H9 (cell line): ENCODE results near the gene DUSP10. TPM values are rescaled to one million over a fixed set of nuclear protein-coding genes. Genes with fewer than 3 reads are reported as not detected.

Source experiments
- DNase-seq: peaks from one replicate; pipeline ENCODE4 v3.0.0-alpha.2; 2017
- H2AFZ ChIP-seq: one replicate; pipeline ENCODE4 v1.6.1; 2013; ENCODE audit warnings: mild to moderate bottlenecking, low read length, control low read depth, moderate library complexity
- H2AK5ac ChIP-seq: 2 replicates; pipeline ENCODE4 v1.6.1; 2013; ENCODE audit warnings: low read length, control low read depth, mixed read lengths; ENCODE audit not compliant: insufficient read length
- H2BK120ac ChIP-seq: one replicate; pipeline ENCODE4 v1.6.1; 2013; ENCODE audit warnings: low read depth, mild to moderate bottlenecking, low read length, control low read depth, inconsistent platforms; ENCODE audit not compliant: poor library complexity, severe bottlenecking
- H2BK12ac ChIP-seq: 2 replicates; pipeline ENCODE4 v1.6.1; 2013; ENCODE audit warnings: low read length, control low read depth, mixed read lengths, low read depth; ENCODE audit not compliant: insufficient read length
- H2BK15ac ChIP-seq: 2 replicates; pipeline ENCODE4 v1.6.1; 2013; ENCODE audit warnings: low read depth, low read length, control low read depth
- H2BK20ac ChIP-seq: one replicate; pipeline ENCODE4 v1.6.1; 2013; ENCODE audit warnings: low read depth, mild to moderate bottlenecking, low read length, control low read depth, inconsistent platforms; ENCODE audit not compliant: poor library complexity, severe bottlenecking
- H2BK5ac ChIP-seq: 2 replicates; pipeline ENCODE4 v1.6.1; 2013; ENCODE audit warnings: low read length, control low read depth, mixed read lengths; ENCODE audit not compliant: insufficient read length
- H3K14ac ChIP-seq: 2 replicates; pipeline ENCODE4 v1.6.1; 2013; ENCODE audit warnings: low read length, control low read depth; ENCODE audit not compliant: insufficient read depth
- H3K18ac ChIP-seq: 2 replicates; pipeline ENCODE4 v1.6.1; 2013; ENCODE audit warnings: low read depth, mild to moderate bottlenecking, mixed read lengths, low read length, control low read depth; ENCODE audit not compliant: insufficient read length
- H3K23ac ChIP-seq: 2 replicates; pipeline ENCODE4 v1.6.1; 2013; ENCODE audit warnings: low read length, control low read depth, mixed read lengths, low read depth; ENCODE audit not compliant: insufficient read length
- H3K23me2 ChIP-seq: 2 replicates; pipeline ENCODE4 v1.6.1; 2013; ENCODE audit warnings: low read depth, mild to moderate bottlenecking, mixed read lengths, low read length, control low read depth; ENCODE audit not compliant: insufficient read length, poor library complexity, severe bottlenecking
- H3K27ac ChIP-seq: 2 replicates; pipeline ENCODE4 v1.5.1; 2013; ENCODE audit warnings: low read length, control low read depth, mixed read lengths, low read depth; ENCODE audit not compliant: insufficient read length
- H3K27me3 ChIP-seq: 2 replicates; pipeline ENCODE4 v1.6.1; 2013; ENCODE audit warnings: low read length, control low read depth, inconsistent platforms; ENCODE audit not compliant: insufficient read depth
- H3K4ac ChIP-seq: 2 replicates; pipeline ENCODE4 v1.6.1; 2013; ENCODE audit warnings: low read depth, mild to moderate bottlenecking, control low read depth, inconsistent platforms, low read length, moderate library complexity
- H3K4me1 ChIP-seq: 2 replicates; pipeline ENCODE4 v1.6.1; 2013; ENCODE audit warnings: low read length, control low read depth, inconsistent platforms; ENCODE audit not compliant: insufficient read depth
- H3K4me2 ChIP-seq: 2 replicates; pipeline ENCODE4 v1.6.1; 2013; ENCODE audit warnings: low read length, control low read depth, mixed read lengths; ENCODE audit not compliant: insufficient read length, insufficient read depth
- H3K56ac ChIP-seq: 2 replicates; pipeline ENCODE4 v1.6.1; 2013; ENCODE audit warnings: low read depth, mild to moderate bottlenecking, mixed read lengths, low read length, control low read depth; ENCODE audit not compliant: insufficient read length
- H3K79me1 ChIP-seq: 2 replicates; pipeline ENCODE4 v1.6.1; 2013; ENCODE audit warnings: low read depth, mild to moderate bottlenecking, moderate library complexity, low read length, control low read depth, inconsistent platforms; ENCODE audit not compliant: insufficient read depth, poor library complexity, severe bottlenecking
- H3K79me2 ChIP-seq: 2 replicates; pipeline ENCODE4 v1.6.1; 2013; ENCODE audit warnings: low read length, control low read depth, inconsistent platforms; ENCODE audit not compliant: insufficient read depth
- H3K9ac ChIP-seq: 2 replicates; pipeline ENCODE4 v1.6.1; 2013; ENCODE audit warnings: low read length, control low read depth, mixed read lengths; ENCODE audit not compliant: insufficient read length; ENCODE audit errors: extremely low read depth
- H3K9me3 ChIP-seq: one replicate; pipeline ENCODE4 v1.6.1; 2013; ENCODE audit warnings: low read depth, low read length, inconsistent platforms; ENCODE audit not compliant: control insufficient read depth
- H3T11ph ChIP-seq: one replicate; pipeline ENCODE4 v1.6.1; 2013; ENCODE audit warnings: mild to moderate bottlenecking, low read length, control low read depth, inconsistent platforms
- H4K20me1 ChIP-seq: one replicate; pipeline ENCODE4 v1.6.1; 2013; ENCODE audit not compliant: control insufficient read depth, insufficient read length, insufficient read depth
- H4K5ac ChIP-seq: 2 replicates; pipeline ENCODE4 v1.6.1; 2013; ENCODE audit warnings: low read depth, mild to moderate bottlenecking, mixed read lengths, low read length, control low read depth; ENCODE audit not compliant: insufficient read length
- H4K8ac ChIP-seq: replicated peaks from 2 replicates; pipeline ENCODE4 v1.6.1; 2013; ENCODE audit warnings: low read length, control low read depth, mixed read lengths, low read depth; ENCODE audit not compliant: insufficient read length
- H4K91ac ChIP-seq: 2 replicates; pipeline ENCODE4 v1.6.1; 2013; ENCODE audit warnings: low read depth, mild to moderate bottlenecking, moderate library complexity, mixed read lengths, low read length, control low read depth; ENCODE audit not compliant: insufficient read length
- H3K27ac Mint-ChIP-seq, 3 experiments: 2 replicates in 2 of 3; 3 replicates in 1 of 3; pipeline ENCODE4 v1.8.0; 2020 to 2021; ENCODE audit warnings: mixed read lengths in 3 of 3, mild to moderate bottlenecking in 1 of 3, moderate library complexity in 1 of 3
- H3K27me3 Mint-ChIP-seq: 2 replicates; pipeline ENCODE4 v1.8.0; 2021; ENCODE audit warnings: low read depth, mild to moderate bottlenecking, moderate library complexity, mixed read lengths
- H3K36me3 Mint-ChIP-seq, 3 experiments: 2 replicates in 2 of 3; 3 replicates in 1 of 3; pipeline ENCODE4 v1.8.0; 2020 to 2021; ENCODE audit warnings: low read depth in 3 of 3, mixed read lengths in 3 of 3; ENCODE audit not compliant: insufficient read depth in 1 of 3
- H3K4me1 Mint-ChIP-seq, 2 experiments: 2 replicates each; pipeline ENCODE4 v1.8.0; 2020; ENCODE audit warnings: mixed read lengths in 2 of 2
- H3K4me3 Mint-ChIP-seq, 2 experiments: 2 replicates in 1 of 2; 3 replicates in 1 of 2; pipeline ENCODE4 v1.8.0; 2020 to 2021; ENCODE audit warnings: mild to moderate bottlenecking in 2 of 2, mixed read lengths in 2 of 2, moderate library complexity in 1 of 2
- H3K9me3 Mint-ChIP-seq, 2 experiments: 2 replicates in 1 of 2; 3 replicates in 1 of 2; pipeline ENCODE4 v1.8.0; 2020; ENCODE audit warnings: mild to moderate bottlenecking in 2 of 2, mixed read lengths in 2 of 2, moderate library complexity in 1 of 2
- WGBS: extraction: QIAGEN DNeasy Blood & Tissue Kit; methylation state at CpG from one replicate; pipeline ENCODE4 v1.1.7; 2013; ENCODE audit warnings: missing lambda C conversion rate, low lambda C conversion rate, mixed read lengths; ENCODE audit not compliant: insufficient read length; ENCODE audit errors: extremely low coverage; 5-methylcytosine and 5-hydroxymethylcytosine counted together
- total RNA-seq: library from RNA; stranded (reverse); gene quantifications from 2 replicates; pipeline ENCODE4 v1.2.1, GENCODE V29; 2021
- TF ChIP-seq, protein P1 (sequence below): fragments of 200-600 bp; sonication (generic); conservative IDR thresholded peaks from 3 replicates; pipeline ENCODE4 v1.8.0; 2021; ENCODE audit warnings: antibody characterized with exemption, mild to moderate bottlenecking

DUSP10 gene
- total RNA-seq, 1 experiment from 2014 or later = 2.0 TPM

DNA sequence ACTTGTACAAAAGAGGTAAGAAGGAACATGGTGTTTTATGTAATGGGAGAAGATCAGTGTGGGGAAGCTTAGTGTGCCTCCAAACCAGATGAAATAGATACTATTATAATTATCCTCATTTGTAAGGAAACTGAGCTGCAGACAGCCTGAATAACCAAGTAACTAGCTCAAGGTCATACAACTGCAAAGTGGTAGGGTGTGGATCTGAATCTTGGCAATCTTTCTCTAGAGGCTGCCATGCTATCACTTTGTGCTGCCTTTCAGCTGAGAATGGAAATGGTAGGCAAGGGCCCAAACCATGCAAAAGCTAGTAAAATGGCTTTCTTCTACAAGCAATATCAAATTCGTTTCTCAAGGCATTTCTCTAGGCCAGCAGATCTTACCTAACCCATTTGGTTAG is 51.0 kb downstream of the DUSP10 start:
- no peak overlapping the region for H4K8ac ChIP-seq
- H2BK120ac ChIP-seq = no peak overlapping the region
- Mint-ChIP-seq H3K27ac (no peak overlapping the region), H3K27me3 (no peaks in the 10 kb centered on the region), H3K9me3 (peaks cover 0 to 3% of the 10 kb centered on the region in 2 experiments; a peak in 2 of 5 replicates), H3K4me1 (0 out of 4 replicates have a peak, but pooled peaks cover 0 to 3% of the 10 kb centered on the region in 2 experiments), H3K36me3 (no peaks in the 10 kb centered on the region; a peak in 1 of 7 replicates), H3K4me3 (no peak overlapping the region)
- no peak overlapping the region for H3K4ac ChIP-seq
- H2BK12ac ChIP-seq = no peak overlapping the region
- no peaks in the 10 kb centered on the region for H3K23me2 ChIP-seq
- H2BK15ac ChIP-seq = no peak overlapping the region
- H3K56ac ChIP-seq = no peak overlapping the region
- no peak overlapping the region for H3K4me2 ChIP-seq
- H3K4me1 ChIP-seq = no peaks in the 10 kb centered on the region
- H4K91ac ChIP-seq = no peak overlapping the region
- no peaks in the 10 kb centered on the region for H3K9me3 ChIP-seq
- no peak overlapping the region for H3K14ac ChIP-seq
- no peak overlapping the region for H2AK5ac ChIP-seq
- H3K27me3 ChIP-seq = no peaks in the 10 kb centered on the region
- H4K20me1 ChIP-seq = no peaks in the 10 kb centered on the region
- no peak overlapping the region for H2AFZ ChIP-seq
- no peaks in the 10 kb centered on the region for H3K79me1 ChIP-seq
- H2BK5ac ChIP-seq = no peak overlapping the region
- H4K5ac ChIP-seq = no peak overlapping the region
- no peak overlapping the region for H3K27ac ChIP-seq
- H2BK20ac ChIP-seq = no peak overlapping the region
- no CpG with 5 or more reads among the region's 1 CpG for WGBS
- H3T11ph ChIP-seq = no peak overlapping the region
- no peak overlapping the region for H3K18ac ChIP-seq
- DNase-seq = no peak
- TF ChIP-seq, protein P1, sequence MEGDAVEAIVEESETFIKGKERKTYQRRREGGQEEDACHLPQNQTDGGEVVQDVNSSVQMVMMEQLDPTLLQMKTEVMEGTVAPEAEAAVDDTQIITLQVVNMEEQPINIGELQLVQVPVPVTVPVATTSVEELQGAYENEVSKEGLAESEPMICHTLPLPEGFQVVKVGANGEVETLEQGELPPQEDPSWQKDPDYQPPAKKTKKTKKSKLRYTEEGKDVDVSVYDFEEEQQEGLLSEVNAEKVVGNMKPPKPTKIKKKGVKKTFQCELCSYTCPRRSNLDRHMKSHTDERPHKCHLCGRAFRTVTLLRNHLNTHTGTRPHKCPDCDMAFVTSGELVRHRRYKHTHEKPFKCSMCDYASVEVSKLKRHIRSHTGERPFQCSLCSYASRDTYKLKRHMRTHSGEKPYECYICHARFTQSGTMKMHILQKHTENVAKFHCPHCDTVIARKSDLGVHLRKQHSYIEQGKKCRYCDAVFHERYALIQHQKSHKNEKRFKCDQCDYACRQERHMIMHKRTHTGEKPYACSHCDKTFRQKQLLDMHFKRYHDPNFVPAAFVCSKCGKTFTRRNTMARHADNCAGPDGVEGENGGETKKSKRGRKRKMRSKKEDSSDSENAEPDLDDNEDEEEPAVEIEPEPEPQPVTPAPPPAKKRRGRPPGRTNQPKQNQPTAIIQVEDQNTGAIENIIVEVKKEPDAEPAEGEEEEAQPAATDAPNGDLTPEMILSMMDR = no peak
- no peak overlapping the region for H3K23ac ChIP-seq
- H3K79me2 ChIP-seq = no peaks in the 10 kb centered on the region
- no peak overlapping the region for H3K9ac ChIP-seq
